Lower leg skin (tissue), 4 donors: ENCODE measurements around the gene ACP4. TPM values are rescaled to one million over a fixed set of nuclear protein-coding genes. Genes with fewer than 3 reads are reported as not detected.
A peak's percentile ranks its signal among the peaks of the same experiment; 100 is the strongest.
"Not testable (repeated sequence)": the region's sequence is repeated elsewhere in the genome, so short reads cannot be mapped to it uniquely, and the experiment has no call there.

ENCODE experiments used
- DNase-seq, 2 donors: peaks; one replicate each; pipeline ENCODE4 v3.0.0-alpha.2; 2019; ENCODE audit warnings: low spot score in 2 of 2
- H3K4me3 ChIP-seq: fragments of 200-600 bp; sonication (generic); 2 replicates; pipeline ENCODE4 v1.5.1; 2017; ENCODE audit warnings: mild to moderate bottlenecking, low read depth; ENCODE audit not compliant: poor library complexity, severe bottlenecking
- CTCF ChIP-seq, 3 donors: fragments of 450-650 bp; IDR thresholded peaks; one replicate each; pipeline ENCODE4 v1.5.1; 2016; ENCODE audit warnings: antibody characterized with exemption in 3 of 3, mild to moderate bottlenecking in 3 of 3, moderate library complexity in 2 of 3
- POLR2A ChIP-seq, 2 donors: fragments of 450-650 bp; IDR thresholded peaks; one replicate each; pipeline ENCODE4 v1.6.1; 2016 to 2017; ENCODE audit warnings: antibody characterized with exemption in 2 of 2, mild to moderate bottlenecking in 1 of 2, moderate library complexity in 1 of 2
- WGBS, 2 donors: methylation state at CpG; one replicate each; pipeline ENCODE4 v1.1.5; 2018; 5-methylcytosine and 5-hydroxymethylcytosine counted together
- intact Hi-C: fragments of 100-400 bp; cut with DNase I; formaldehyde crosslinking; loops from one replicate; pipeline ENCODE4 v1.15.0; 2023; ENCODE audit warnings: low total_unique reads
- total RNA-seq, 4 donors: library from RNA; depleted of rRNA; stranded (reverse); fragments of >200 nt; gene quantifications; one replicate each; pipeline ENCODE4 v1.1.0, GENCODE V29; 2016

ACP4 gene
- total RNA-seq, 4 donors from 2014 or later: 0.58 to 3.1 TPM; not detected in 2

GRCh38 chr19:50801107-50801506, 10.9 kb downstream of the ACP4 start:
- WGBS, 2 donors: 51 to 63% methylated on average over 8 of the region's 8 CpGs
- TF ChIP-seq CTCF (IDR thresholded peaks at IDR 0.05): no peak
- TF ChIP-seq POLR2A (IDR thresholded peaks at IDR 0.05): no peak
- no peak for DNase-seq
- H3K4me3 ChIP-seq: no peak overlapping the region
- intact Hi-C loops: loop anchor here (5.0 kb wide), 1 partner anchor 419 kb away; the partner anchor contains the start of gene POLD1

- WGBS, 2 donors: 1% methylated on average over 35 to 38 of the region's 40 CpGs
- intact Hi-C loops: loop anchor here (5.0 kb wide), 1 partner anchor 422 kb away; the partner anchor contains the start of gene POLD1
- DNase-seq: no peak
- TF ChIP-seq CTCF (IDR thresholded peaks at IDR 0.05): no peak
- no peak for TF ChIP-seq POLR2A (IDR thresholded peaks at IDR 0.05)
- H3K4me3 ChIP-seq: peak overlapping the region; percentile 93
Observed at GRCh38 chr19:50803633-50804419, 13.6 kb downstream of the ACP4 start.

GRCh38 chr19:50804420-50805272, 14.4 kb downstream of the ACP4 start:
- DNase-seq: peak; percentile 99
- WGBS, 2 donors: 1% methylated on average over 59 to 61 of the region's 62 CpGs
- TF ChIP-seq CTCF (IDR thresholded peaks at IDR 0.05): no peak
- TF ChIP-seq POLR2A (IDR thresholded peaks at IDR 0.05): no peak
- intact Hi-C loops: loop anchor here (5.0 kb wide), 1 partner anchor 422 kb away; the partner anchor contains the start of gene POLD1
- H3K4me3 ChIP-seq: peak overlapping the region; percentile 93

DNA sequence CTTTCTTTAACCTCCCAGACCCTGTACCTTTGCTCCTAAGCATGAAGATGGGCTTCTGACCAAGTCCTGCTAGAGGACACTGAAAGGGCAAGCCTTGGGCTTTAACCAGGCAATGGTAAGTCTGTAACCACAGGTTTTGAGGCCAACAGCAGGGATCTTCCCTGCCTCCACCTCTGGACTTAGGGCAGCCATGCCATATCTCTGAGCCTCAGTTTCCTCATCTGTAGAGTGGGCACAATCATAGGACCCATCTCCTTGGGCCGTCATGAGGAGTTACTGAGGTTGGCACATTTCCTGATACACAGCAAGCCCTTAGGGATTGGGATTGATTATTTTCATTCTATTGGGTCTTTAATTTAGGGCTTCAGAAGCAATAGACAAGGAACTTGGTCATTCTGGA, 18.6 kb downstream of the ACP4 start:
- no peak for DNase-seq
- intact Hi-C loops: no loop called here
- 47 to 75% methylated on average over 1 of the region's 1 CpG for WGBS, 2 donors
- no peak overlapping the region for H3K4me3 ChIP-seq
- TF ChIP-seq CTCF (IDR thresholded peaks at IDR 0.05) (no peak), POLR2A (IDR thresholded peaks at IDR 0.05) (no peak)

- WGBS, 2 donors: 81% methylated on average over 3 of the region's 3 CpGs; no CpG with 5 or more reads in 1 of the 2 donors
- intact Hi-C loops, H3K4me3 ChIP-seq, DNase-seq: not testable (repeated sequence)
Observed at GRCh38 chr19:50811622-50812238, 21.5 kb downstream of the ACP4 start.
